ENCODE results near the gene SPRTN. TPM values are rescaled to one million over a fixed set of nuclear protein-coding genes. Genes with fewer than 3 reads are reported as not detected.

Gene SPRTN, protein sequence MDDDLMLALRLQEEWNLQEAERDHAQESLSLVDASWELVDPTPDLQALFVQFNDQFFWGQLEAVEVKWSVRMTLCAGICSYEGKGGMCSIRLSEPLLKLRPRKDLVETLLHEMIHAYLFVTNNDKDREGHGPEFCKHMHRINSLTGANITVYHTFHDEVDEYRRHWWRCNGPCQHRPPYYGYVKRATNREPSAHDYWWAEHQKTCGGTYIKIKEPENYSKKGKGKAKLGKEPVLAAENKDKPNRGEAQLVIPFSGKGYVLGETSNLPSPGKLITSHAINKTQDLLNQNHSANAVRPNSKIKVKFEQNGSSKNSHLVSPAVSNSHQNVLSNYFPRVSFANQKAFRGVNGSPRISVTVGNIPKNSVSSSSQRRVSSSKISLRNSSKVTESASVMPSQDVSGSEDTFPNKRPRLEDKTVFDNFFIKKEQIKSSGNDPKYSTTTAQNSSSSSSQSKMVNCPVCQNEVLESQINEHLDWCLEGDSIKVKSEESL
- 11.4 to 15.1 TPM (median 14.6 TPM) in 5 replicates for total RNA-seq (2022; extraction: Qiagen RNA extraction; ENCODE audit: low read depth)

DNA sequence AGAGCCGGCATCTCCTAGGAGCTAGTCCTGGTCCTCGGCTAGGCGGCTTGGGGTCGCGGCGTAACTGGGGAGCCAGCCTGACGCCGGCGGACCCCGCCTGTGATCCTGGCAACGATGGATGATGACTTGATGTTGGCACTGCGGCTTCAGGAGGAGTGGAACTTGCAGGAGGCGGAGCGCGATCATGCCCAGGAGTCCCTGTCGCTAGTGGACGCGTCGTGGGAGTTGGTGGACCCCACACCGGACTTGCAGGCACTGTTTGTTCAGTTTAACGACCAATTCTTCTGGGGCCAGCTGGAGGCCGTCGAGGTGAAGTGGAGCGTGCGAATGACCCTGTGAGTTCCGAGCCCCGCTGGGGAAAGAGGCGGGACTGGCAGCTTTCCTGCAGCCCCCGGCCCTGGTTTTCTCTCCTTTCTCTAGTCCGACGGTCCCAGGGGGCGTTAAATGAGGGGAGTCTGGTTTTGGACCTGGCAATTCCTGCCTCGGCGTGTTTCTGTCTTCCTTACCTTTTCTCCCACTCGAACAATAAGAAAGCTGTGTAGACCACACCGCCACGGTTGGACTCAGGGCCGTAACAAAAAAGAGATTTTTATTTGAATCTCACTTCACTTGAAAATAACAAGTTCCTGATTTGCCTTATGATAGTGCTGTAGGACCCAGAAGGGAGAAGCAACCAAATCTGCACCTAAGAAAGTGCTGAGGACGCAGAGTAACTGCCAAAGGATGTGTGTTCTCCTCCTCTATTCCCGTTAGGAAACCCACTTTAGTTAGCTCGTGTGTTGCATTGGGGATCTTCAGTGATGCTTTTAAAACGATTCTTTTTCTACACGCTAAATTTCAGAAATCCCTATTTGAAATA lies at the start of gene SPRTN:
Gene SPRTN, plus strand, starts transcription at position 24 of the 859 bp plus-strand sequence. Its CDS starts 91 bp downstream, at position 115.

DNA sequence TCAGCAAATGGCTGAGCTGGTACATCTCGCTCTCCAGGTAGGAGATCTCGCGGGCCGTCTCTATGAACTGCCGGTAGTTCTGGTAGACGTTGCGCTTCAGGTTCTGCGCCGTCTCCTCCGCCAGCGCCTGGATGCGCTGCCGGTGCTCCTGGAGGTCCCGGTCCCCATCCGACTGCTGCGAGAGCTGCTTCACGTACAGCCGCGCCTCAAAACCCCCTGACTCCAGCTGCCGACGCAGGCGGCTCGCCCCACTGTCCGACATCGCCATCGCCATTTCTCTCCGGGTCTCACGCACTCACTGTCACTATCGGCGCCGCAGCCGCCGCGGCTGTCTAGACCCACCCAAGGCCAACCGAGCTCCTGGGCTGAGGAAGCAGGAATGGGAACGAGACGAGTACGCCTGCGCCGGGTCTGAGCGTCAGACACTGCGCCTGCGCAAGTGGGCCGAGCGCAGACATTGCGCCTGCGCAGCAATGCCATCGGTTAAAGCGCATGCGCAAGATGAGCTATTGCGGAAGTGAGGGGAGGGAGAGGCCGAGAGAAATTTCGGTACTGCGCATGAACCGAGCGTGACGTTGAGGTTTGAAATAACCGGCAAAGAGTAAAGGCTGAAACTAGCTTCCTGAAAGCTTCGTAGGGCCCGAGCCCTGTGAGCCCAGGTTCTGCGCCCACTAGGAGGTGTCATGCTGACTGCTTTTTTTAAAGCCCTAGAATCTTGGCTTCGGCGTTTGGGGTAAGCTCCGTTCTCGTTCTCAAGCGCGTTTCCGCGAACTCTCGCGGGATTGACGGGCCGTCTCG lies 422 bp upstream of the SPRTN start, which contains the start of gene EXOC8:
Gene EXOC8, minus strand, starts transcription at position 381 of the 798 bp plus-strand sequence. Its CDS starts 107 bp downstream, at position 274.

Other genes starting within 250 kb of the SPRTN start
- 0.09 to 0.23 TPM (median 0.13 TPM) in 5 replicates for gene TRIM67, start 176.2 kb upstream of the SPRTN start, total RNA-seq (2022; extraction: Qiagen RNA extraction; ENCODE audit: low read depth)
- 31.8 to 38.5 TPM (median 37.9 TPM) in 5 replicates for gene GNPAT, start 97.1 kb upstream of the SPRTN start, total RNA-seq (2022; extraction: Qiagen RNA extraction; ENCODE audit: low read depth)
- 6.9 to 10.3 TPM (median 9.5 TPM) in 5 replicates for gene EXOC8, start 441 bp upstream of the SPRTN start, total RNA-seq (2022; extraction: Qiagen RNA extraction; ENCODE audit: low read depth)
- gene EGLN1, start 84.0 kb downstream of the SPRTN start, total RNA-seq (2022; extraction: Qiagen RNA extraction; ENCODE audit: low read depth): 50.8 to 66.6 TPM (median 61.8 TPM) in 5 replicates
- gene TSNAX, start 190.4 kb downstream of the SPRTN start, total RNA-seq (2022; extraction: Qiagen RNA extraction; ENCODE audit: low read depth): 29.3 to 48.4 TPM (median 40.8 TPM) in 5 replicates